GM12864 (cell line): Measurements from ENCODE around the gene ADA.

Experiments used
- DNase-seq: peaks from one replicate; pipeline ENCODE4 v3.0.0-alpha.2; 2011; ENCODE audit warnings: low read depth
- H3K4me3 ChIP-seq: 2 replicates; pipeline ENCODE4 v1.5.1; 2011; ENCODE audit warnings: mild to moderate bottlenecking, low read depth, low read length, control low read depth
- CTCF ChIP-seq: IDR thresholded peaks from 2 replicates; pipeline ENCODE4 v1.5.1; 2011; ENCODE audit warnings: low read depth, mild to moderate bottlenecking, moderate library complexity, low read length, control low read depth, inconsistent platforms; ENCODE audit errors: missing control alignments

ADA gene

GRCh38 chr20:44637522-44638372, 13.8 kb downstream of the ADA start:
- no peak overlapping the region for H3K4me3 ChIP-seq
- TF ChIP-seq CTCF: no peak
- no peak for DNase-seq

GRCh38 chr20:44637042-44637441, 14.5 kb downstream of the ADA start:
- no peak for DNase-seq
- no peak overlapping the region for H3K4me3 ChIP-seq
- TF ChIP-seq CTCF: no peak

GRCh38 chr20:44635877-44636276, 15.6 kb downstream of the ADA start:
- H3K4me3 ChIP-seq: no peak overlapping the region
- no peak for TF ChIP-seq CTCF
- no peak for DNase-seq

GRCh38 chr20:44633872-44634600, 17.5 kb downstream of the ADA start:
- no peak for DNase-seq
- TF ChIP-seq CTCF: no peak
- H3K4me3 ChIP-seq: no peak overlapping the region

GRCh38 chr20:44633187-44633810, 18.2 kb downstream of the ADA start:
- no peak overlapping the region for H3K4me3 ChIP-seq
- DNase-seq: no peak
- no peak for TF ChIP-seq CTCF

- H3K4me3 ChIP-seq: no peak overlapping the region
- no peak for DNase-seq
- no peak for TF ChIP-seq CTCF
These were observed 19.3 kb downstream of the ADA start for GRCh38 chr20:44632103-44632752.
